ENCODE measurements around the gene DPRX.
A peak's percentile ranks its signal among the peaks of the same experiment; 100 is the strongest.

DPRX gene, protein sequence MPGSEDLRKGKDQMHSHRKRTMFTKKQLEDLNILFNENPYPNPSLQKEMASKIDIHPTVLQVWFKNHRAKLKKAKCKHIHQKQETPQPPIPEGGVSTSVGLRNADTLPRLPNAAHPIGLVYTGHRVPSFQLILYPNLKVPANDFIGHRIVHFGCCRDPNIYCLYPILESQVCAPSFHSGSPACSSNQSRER

DNA sequence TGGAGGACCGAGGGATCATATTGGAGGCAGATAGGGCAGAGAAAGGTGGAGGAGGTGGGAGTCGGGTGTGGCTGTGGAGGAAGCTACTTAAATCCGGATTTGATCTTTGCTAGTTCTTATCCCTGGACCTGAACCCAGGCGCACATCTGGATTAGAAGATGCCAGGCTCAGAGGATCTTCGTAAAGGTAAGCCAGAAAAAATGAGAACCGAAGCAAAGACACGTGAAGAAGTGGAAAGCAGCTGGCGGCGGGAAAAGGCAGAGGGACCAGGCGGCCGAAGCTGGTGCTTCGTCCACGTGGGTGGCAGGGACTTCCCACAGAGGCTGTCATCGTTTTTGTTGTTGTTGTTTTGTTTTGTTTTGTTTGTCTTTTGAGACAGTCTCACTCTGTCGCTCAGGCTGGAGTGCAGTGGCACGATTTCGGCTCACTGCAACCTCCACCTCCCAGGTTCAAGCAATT is at the start of gene DPRX:
Gene DPRX, plus strand, starts transcription at position 51 of the 459 bp plus-strand sequence. Its CDS starts 108 bp downstream, at position 159.
- no peak for DNase-seq

DNA sequence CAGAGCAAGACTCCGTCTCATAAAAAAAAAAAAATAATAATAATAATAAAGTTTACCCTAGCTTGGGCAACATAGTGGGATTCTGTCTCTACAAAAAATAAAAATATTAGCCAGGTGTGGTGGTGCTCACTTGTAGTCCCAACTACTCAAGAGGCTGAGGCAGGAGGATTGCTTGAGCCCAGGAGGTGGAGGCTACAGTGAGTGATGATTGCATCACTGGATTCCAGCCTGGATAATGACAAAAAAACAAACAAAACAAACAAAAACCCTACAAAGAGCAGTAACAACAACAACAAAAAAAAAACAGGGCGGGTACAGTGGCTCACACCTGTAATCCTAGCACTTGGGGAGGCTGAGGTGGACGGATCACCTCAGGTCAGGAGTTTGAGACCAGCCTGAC is 48.6 kb upstream of the DPRX start:
- no peak for DNase-seq

DNA sequence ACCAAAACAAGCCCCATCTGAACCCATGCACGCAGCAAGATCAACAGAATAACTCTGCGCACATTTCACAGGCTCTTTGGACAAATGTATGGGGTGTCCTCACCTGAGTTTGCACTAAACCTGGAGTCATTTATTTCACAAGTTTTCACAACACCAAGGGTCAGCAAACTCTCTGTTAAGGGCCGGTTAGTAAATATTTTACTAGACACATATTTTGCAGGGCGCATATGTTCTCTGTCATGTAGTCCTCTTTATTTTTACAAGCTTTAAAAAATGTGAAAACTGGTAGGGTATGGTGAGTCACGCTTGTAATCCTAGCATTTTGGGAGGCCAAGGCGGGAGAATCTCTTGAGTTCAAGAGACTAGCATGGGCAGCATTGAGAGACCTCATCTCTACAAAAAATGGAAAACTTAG is 45.5 kb upstream of the DPRX start:
- DNase-seq: no peak

DNA sequence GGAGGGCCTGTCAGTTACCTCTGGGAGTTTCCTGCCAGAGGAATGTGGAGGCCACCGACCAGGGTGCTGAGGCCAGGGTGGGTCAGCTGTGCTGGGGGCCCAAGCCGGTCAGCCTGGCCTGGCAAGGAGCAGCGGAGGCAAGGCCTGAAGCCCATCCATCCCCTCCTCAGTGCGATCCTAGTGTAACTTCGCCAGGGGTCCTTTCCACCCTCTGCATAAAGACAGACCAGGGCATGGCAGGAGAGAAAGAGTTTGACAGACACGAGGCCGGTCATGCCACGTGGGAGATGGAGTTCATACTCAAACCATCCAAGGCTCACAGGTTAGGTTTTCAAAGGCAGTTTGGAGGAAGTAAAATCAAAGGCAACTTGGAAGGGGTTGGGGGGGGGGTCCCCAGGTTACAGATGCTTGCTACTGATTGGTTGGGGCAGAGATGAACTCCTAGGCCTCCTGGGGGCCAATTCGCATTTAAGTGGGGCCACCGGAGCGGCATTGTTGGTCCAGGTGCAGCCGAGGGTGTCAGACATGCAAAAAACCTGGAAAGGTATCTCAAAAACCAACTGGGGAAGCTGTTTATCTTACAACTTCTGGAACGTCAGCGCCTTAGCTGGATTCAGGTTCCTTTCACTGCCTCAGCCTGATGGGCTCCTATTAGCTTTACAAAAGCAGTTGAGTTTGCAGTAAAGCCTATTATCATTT is 36.8 kb upstream of the DPRX start:
- no peak for DNase-seq

DNA sequence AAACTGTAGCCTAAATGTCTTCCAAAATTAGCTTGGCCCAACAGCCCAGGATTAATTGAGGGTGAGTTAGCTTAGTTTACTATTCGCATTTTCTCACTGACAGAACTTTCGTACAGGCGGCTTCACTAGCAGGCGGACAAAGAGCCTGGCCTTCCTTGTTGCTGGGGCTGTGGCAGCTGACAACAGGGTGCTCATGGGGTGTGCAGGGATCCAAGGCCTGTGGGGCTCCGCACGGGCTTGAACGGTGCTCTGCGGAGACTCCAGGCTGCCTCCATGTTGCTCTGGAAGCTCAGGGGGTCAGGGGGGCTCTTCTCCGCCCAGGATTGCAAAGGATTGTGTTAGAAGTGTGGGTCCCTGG is 36.3 kb upstream of the DPRX start:
- no peak for DNase-seq

DNA sequence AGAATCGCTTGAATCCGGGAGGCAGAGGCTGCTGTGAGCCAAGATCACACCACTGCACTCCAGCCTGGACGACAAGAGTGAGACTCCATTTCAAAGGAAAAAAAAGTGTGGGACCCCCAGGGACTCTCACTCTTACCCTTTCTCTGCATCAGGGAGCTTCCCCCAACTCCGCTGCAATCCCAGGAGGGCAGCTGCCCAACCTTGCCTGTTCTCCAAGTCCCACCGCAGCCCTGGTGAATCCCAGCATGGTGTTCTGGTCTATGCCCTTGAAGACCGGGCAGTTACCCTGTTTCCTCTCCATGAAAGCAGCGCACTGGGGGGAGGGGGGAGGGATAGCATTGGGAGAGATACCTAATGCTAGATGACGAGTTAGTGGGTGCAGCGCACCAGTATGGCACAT is 35.7 kb upstream of the DPRX start:
- DNase-seq: no peak

DNA sequence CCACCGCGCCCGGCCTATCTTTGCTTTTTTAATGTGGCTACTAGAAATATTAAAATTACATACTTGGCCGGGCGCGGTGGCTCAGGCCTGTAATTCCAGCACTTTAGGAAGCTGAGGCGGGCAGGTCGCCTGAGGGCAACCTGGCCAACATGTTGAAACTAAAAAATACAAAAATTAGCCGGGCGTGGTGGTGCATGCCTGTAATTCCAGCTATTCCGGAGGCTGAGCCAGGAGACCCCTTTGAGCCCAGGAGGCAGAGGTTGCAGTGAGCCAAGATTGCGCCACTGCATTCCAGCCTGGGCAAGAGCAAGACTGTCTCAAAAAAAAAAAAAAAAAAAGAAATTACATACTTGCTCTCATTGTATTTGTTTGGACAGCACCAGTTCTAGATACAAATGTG is 34.8 kb upstream of the DPRX start:
- no peak for DNase-seq

DNA sequence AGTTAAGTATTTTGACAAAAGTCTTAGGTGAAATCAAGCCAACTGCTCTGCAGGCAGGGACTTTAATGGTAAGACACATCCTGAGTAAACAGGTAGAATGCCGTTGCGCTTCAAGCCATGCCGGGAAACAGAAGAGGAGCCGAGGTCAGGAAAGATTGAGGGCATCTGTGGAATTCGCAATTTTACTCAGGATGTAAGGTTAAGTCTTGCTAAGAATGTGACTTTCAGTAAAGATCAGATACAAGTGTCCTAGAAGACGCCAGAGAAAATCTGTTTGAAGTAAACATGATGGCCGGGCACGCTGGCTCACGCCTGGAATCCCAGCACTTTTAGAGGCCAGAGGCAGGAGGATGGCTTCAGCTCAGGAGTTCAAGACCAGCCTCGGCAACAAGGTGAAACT is 33.4 kb upstream of the DPRX start:
- DNase-seq: no peak

DNA sequence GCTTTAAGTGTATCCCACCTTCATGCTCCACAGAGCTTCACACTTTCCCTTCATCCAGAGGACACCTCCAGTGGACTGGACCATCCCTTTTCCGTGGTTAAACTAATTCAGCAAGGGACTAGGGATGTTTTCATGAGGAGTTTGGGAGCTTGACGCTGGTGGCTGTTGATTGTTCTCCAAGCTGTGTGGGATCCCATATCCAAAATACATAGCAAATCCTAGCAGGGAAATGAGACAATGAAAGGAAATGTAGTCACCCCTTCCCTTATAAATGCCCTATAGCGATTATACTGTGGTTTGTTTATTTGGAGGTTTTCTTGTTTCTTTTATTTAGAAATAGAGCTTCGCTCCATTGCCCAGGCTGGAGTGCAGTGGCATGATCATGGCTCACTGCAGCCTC is 31.6 kb upstream of the DPRX start:
- DNase-seq: no peak

DNA sequence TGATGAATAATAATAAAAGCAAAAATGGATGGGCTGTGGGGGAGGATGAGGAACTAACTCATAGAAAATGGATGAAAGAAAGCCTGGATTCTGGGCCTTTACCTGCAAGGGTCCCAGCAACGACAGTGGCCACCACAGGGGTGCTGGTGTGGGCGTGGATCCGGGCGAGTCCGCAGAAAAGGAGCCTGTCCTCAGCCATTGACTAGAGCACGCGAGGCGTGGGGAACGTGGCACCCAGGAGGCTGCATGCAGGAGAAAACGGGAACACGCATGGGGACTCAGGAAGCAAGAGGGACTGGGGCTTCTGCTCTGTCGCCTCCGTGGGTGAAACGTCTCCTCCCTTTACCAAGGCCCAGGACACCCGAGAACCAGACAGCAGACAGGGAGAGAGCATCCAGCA is 25.8 kb upstream of the DPRX start:
- no peak for DNase-seq

DNA sequence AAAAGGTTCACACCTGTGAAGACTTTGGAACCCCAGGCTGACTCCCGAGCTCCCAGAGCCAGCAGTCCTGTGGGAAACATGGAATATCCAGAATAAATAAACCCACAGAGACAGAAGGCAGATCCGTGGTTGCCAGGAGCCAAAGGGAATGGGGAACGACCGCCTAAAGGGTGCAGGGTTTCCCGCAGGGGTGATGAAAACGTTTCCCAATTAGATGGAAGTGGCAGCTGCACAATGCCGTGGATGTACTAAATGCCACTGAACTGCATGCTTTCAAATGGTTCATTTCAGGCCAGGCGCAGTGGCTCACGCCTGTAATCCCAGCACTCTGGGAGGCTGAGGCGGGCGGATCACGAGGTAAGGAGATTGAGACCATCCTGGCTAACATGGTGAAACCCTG is 23.4 kb upstream of the DPRX start:
- no peak for DNase-seq

DNA sequence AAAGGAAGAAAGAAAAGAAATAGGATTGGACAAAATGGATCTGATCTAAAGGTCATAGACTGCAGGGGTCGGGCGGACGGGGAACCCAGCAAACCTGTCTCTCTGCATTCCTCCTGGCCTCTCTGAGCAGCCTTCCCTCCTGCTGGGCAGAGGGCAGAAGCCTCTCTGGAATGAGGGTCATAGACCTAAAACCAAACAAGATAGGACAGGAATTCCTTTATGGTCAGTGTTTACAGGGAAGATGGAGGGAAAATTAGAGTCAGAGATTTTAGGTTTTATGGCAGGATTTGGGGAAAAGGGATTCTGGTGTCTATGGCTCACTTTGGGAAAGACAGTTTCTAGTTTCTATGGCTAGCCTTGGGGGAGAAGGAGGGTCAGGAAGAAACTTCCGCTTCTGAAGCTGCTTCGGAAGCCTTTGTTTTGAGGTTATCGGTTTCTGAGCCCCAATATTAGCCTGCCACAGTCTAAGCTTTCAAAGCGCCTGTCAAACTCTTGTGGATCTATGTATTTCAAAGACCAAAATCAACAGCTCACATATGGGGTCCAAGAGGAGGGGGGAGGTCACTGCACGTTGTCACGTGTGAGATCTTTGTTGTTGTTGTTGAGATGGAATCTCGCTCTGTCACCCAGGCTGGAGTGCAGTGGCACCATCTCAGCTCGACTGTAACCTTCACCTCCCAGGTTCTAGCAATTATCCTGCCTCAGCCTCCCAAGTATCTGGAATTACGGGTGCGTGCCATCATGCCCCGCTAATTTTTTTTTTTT is 18.9 kb upstream of the DPRX start:
- no peak for DNase-seq

DNA sequence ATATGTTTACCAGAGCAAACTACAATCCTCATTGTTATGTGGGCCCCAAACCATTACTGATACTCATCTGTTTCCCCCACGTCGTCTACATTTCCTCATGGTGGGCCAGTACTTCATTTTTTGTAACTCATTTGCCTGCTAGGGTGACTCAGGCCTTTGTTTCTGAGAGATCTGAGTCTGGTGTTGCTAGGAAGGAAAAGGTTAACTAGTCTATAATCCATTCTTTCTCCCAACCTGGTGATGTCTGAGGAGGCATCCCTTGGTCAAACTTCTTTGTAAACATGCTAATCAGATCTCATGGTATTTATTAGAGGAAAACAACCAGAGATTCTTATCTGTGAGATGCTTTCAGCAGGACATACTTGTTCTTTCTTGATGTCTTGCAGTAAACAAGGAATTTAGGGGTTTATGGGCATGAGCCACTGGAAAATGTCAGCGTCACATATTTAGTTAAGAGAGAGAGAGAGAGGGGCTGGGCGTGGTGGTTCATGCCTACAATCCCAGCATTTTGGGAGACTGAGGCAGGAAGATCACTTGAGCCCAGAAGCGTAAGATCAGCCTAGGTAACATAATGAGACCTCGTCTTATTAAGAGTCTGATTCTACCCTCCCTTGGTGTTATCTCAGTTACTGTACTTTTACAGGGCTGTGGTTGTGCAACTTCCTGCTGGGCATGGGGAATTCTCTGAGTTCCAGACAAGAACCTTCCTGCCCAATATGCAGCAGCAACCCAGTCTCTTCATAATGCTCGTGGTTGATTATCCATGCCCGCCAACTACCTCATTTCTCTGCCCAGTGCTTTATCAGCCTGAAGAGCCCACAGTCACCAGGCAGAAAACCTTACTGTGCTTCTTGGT is 9.7 kb upstream of the DPRX start:
- DNase-seq: peak; percentile 44

DNA sequence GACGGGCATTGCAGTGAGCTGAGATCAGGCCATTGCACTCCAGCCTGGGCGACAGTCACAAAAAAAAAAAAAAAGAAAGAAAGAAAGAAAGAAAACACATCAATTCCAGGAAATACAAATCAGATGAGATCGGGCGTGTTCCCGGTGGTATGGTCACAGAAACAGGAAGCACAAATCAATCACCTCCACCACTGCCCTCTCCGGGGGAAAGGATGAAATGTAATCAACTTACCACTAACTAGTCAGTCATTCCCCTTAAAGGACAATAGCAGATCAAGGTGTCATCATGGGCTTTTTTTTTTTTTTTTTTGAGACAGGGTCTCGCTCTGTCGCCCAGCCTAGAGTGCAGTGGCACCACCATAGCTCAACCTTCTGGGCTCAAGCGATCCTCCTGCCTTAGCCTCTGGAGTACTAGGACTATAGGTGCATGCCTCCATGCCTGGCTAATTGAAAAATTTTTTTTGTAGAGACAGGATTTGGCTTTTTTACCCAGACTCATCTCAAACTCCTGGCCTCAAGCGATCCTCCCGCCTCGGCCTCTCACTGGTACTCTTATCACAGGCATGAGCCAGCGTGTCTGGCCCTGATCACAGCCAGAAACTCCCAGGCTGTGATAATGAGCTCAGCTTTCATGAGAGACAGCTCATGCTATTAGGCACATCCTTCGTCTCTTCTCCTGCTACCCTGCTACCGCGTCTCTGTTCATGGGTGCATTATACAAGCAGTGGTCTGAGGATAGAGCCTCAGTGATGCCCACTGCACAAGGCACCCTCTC is 6.8 kb upstream of the DPRX start:
- peak; percentile 84 for DNase-seq

DNA sequence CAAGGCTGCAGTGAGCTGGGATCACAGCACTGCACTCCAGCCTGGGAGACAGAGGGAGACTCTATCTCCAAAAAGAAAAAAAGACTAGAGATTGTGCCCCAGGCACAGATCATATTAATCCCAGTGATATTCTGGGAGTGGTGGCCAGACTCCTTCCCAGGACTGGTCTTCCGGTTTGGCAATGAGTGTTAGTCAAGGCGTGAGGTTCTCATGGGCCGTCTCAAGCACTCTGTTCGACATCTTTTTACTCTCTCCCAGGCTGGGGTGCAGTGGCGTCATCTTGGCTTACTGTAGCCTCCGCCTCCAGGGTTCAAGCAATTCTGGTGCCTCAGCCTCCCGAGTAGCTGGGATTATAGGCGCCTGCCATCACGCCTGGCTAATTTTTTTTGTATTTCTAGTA is 5.3 kb upstream of the DPRX start:
- DNase-seq: no peak

DNA sequence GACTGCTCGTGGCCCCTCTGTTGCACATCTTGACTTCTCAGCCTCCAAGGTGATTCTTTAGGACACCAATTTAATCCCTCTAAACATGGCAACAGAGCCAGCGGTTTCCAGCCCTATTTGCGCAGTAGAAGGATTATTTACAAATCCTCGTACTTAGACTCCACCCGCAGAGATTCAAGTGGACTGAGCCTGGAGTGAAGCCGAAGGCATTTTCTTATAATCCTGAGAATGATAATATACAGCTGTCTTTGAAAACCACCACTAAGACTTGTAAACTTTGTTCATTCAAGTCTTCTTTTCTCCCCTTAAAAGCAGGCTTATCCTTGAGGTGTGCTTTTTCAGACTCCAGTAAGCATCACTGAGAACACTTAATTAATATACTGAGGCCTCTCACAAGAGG is 4.8 kb upstream of the DPRX start:
- no peak for DNase-seq

DNA sequence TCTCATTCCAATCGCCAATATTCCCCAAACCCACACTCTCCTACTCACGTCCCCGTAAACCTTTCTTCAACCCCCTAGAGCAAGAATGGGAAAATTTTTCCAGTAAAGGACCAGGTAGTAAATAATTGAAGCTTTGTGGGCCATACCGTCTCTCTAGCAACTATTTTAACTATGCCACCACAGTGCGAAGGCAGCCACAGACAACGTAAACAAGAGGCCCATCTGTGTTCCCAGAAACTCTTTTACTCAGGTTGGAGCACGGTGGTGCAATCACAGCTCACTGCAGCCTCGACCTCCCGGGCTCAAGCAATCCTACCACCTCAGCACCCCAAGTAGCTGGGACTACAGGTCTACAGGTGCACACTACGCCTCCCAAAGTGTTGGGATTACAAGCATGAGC is 3.0 kb downstream of the DPRX start:
- no peak for DNase-seq

DNA sequence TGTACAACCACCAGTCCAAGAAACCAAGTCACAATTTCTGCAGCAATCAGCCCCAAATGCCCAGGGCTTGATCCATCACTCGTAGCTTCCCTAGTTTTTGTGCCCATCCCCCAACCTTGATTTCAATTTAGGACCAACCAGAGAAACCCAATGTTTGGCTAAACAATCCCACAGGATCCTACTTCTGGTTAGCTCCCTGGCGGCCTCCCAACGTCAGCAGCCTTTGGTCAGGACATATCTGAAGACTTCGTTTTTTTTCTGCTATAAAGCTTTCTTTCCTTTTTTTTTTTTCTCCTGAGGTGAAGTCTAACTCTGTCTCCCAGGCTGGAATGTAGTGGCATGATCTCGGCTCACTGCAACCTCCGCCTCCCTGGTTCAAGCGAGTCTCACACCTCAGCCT is 7.7 kb downstream of the DPRX start:
- no peak for DNase-seq

DNA sequence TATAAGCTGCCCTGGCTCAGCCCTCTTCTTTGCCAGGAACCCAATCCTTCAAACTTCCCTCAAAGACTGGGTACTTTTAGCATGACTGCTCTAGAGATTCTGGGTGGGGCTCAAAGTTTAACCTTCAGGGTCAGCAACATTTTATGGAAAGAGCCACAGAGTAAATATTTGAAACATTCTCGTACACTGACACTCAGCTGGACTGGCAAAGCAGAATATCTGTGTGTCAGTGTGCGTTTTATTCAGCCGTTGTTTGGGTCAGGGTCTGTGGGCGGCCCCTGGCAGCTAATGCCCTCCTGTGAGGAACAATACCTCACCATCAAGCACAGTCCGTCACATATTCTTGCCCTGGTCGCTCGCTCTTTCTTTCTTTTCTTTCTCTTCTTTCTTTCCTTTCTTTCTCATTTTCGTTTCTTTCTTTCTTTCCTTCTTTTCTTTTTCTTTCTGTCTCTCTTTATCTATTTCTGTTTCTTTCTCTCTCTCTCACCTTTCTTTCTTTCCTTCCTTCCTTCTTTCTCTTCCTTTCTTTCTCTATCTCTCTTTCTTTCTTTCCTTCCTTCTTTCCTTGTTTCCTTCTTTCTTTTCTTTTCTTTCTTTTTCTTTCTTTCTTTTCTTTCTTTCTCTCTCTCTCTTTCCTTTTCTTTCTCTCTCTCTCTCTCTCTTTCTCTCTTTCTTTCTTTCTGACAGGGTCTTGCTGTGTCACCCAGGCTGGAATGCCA is 10.7 kb downstream of the DPRX start:
- DNase-seq: no peak

DNA sequence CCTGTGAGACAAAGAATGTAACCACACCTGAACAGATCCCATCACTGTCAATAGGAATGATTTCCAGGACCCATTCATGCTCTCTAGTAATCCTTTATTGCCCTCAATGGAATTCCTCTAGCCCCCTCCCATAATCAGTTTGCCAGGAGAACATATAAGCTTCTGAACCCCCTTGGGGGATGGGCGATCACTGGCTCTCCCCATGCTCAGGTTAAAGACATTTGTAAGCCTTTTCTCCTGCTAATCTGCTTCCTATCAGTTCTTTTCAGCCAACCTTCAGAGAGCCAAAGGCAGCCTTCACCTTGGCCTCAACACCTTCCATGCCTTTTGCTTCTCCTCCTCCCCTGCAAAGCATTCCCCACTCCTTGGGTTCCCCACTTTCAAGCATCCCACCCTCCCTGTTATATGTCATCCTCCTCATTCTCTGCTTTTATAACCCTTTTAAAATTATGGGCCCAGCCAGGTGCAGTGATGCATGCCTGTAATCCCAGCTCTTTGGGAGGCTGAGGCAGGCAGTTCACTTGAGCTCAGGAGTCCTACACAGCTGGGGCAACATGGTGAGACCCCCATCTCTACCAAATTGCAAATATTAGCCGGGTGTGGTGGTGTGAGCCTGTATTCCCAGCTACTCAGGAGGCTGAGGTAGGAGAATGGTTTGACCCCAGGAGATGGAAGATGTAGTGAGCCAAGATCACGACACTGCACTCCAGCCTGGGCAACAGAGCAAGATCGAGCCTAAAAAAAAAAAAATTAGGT is 12.4 kb downstream of the DPRX start:
- no peak for DNase-seq

DNA sequence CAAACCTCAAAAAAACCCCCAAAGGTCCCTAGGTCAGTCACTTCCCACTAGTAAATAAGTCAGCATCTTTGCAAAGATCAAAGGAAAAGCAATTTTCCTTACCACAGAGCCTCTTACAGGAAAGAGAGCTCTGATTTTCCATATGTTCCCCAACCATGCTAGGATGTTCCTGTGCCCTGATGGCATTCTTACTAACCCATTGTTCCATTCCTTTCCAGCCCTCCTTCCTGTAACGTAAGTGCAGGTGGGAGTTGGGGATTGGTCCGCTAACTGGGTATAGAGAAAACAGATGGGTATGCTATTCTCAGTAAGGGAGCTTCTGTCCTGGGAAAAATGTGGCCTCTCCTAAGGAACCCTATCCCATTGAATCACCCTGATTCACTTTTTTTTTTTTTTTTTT is 14.3 kb downstream of the DPRX start:
- DNase-seq: no peak

All from OCI-M1 (cell line).